HepG2 (cell line): Measurements from ENCODE around the gene HAPLN2. TPM values are rescaled to one million over a fixed set of nuclear protein-coding genes. Genes with fewer than 3 reads are reported as not detected.

Experiments
- ATAC-seq: fragments of 200-7000 bp; cut with Tn5 transposase; 3 replicates; pipeline ENCODE4 v1.9.1; 2020; ENCODE audit warnings: mild to moderate bottlenecking, moderate library complexity
- BruUV-seq: library from RNA; stranded (reverse); fragments of 400-500 nt; replicated peaks from 2 replicates; lab custom pipeline; 2021; lab: Mats Ljungman, UMichigan
- CTCF ChIA-PET: fragments of 300-600 bp; formaldehyde crosslinking; extraction: SDS; loops from one replicate; lab custom pipeline; 2021; ENCODE audit warnings: low total read pairs, inconsistent platforms, low intra/inter-chr PET ratio; lab: Yijun Ruan, JAX
- POLR2A ChIA-PET: fragments of 350-600 bp; sonication (Branson Sonifier 250); formaldehyde crosslinking; loops from one replicate; lab custom pipeline; 2020; ENCODE audit warnings: antibody characterized with exemption, inconsistent platforms; lab: Yijun Ruan, JAX
- DNase-seq: peaks from one replicate; pipeline ENCODE4 v3.0.0-alpha.2; 2015; ENCODE audit warnings: low spot score
- FAIRE-seq: peaks from 3 replicates; lab custom pipeline; 2011; peaks lifted over from hg19 to GRCh38; lab: Jason Lieb, UNC
- H2AFZ ChIP-seq: one replicate; pipeline ENCODE4 v1.6.1; 2011; ENCODE audit warnings: low read length, inconsistent platforms
- H3K27ac ChIP-seq: fragments of 300-600 bp; 3 replicates; pipeline ENCODE4 v1.8.0; 2011; ENCODE audit warnings: mixed run types, mild to moderate bottlenecking, mixed read lengths, low read length, inconsistent platforms; ENCODE audit not compliant: insufficient read depth; ENCODE audit errors: extremely low read length
- H3K27me3 ChIP-seq, 2 experiments: fragments of 200-600 bp in 1 of 2; 2 replicates in 1 of 2; 3 replicates in 1 of 2; pipeline versions ENCODE4 v1.6.0 to v1.8.0; 2011; ENCODE audit warnings: low read length in 2 of 2, mild to moderate bottlenecking in 2 of 2, moderate library complexity in 2 of 2, inconsistent platforms in 1 of 2; ENCODE audit not compliant: insufficient read depth in 2 of 2, control insufficient read depth in 1 of 2
- H3K36me3 ChIP-seq, 2 experiments: fragments of 200-600 bp in 1 of 2; replicated peaks in 1 of 2; 2 replicates in 1 of 2; 3 replicates in 1 of 2; pipeline versions ENCODE4 v1.5.1 to v1.8.0; 2011; ENCODE audit warnings: low read length in 2 of 2, inconsistent platforms in 1 of 2; ENCODE audit not compliant: insufficient read depth in 2 of 2, control insufficient read depth in 1 of 2
- H3K4me1 ChIP-seq: 2 replicates; pipeline ENCODE4 v1.5.1; 2012; ENCODE audit warnings: low read length, inconsistent platforms; ENCODE audit not compliant: insufficient read depth
- H3K4me2 ChIP-seq: 2 replicates; pipeline ENCODE4 v1.6.0; 2011; ENCODE audit warnings: low read depth, low read length, inconsistent platforms
- H3K4me3 ChIP-seq, 3 experiments: fragments of 200-600 bp in 1 of 3; sonication (generic), shearing (Covaris generic) in 1 of 3; replicated peaks in 1 of 3; 2 replicates each; pipeline ENCODE4 v1.5.1; 2011 to 2016; ENCODE audit warnings: low read length in 3 of 3, inconsistent platforms in 2 of 3, low read depth in 2 of 3, mild to moderate bottlenecking in 2 of 3, control low read depth in 1 of 3, mixed read lengths in 1 of 3; ENCODE audit not compliant: insufficient read depth in 1 of 3
- H3K79me2 ChIP-seq: one replicate; pipeline ENCODE4 v1.6.1; 2011; ENCODE audit warnings: low read length, inconsistent platforms; ENCODE audit not compliant: insufficient read depth
- H3K9ac ChIP-seq: 2 replicates; pipeline ENCODE4 v1.6.0; 2011; ENCODE audit warnings: mild to moderate bottlenecking, low read depth, low read length, inconsistent platforms; ENCODE audit not compliant: insufficient read depth
- H3K9me3 ChIP-seq: 2 replicates; pipeline ENCODE4 v1.5.1; 2012; ENCODE audit warnings: mild to moderate bottlenecking, low read length
- H4K20me1 ChIP-seq: 2 replicates; pipeline ENCODE4 v1.6.0; 2011; ENCODE audit warnings: inconsistent platforms, mild to moderate bottlenecking, low read length, moderate library complexity; ENCODE audit not compliant: insufficient read depth
- HDAC1 ChIP-seq: sonication (generic); formaldehyde crosslinking; IDR thresholded peaks from 2 replicates; pipeline ENCODE4 v1.5.1; 2020; ENCODE audit warnings: mild to moderate bottlenecking, missing genetic modification reagents
- PHF20 ChIP-seq: sonication (generic); formaldehyde crosslinking; IDR thresholded peaks from 2 replicates; pipeline ENCODE4 v1.5.0; 2020; ENCODE audit warnings: mild to moderate bottlenecking, missing genetic modification reagents
- SMC3 ChIP-seq: IDR thresholded peaks from 2 replicates; pipeline ENCODE4 v1.6.1; 2011; ENCODE audit warnings: low read length, improper control_type of control experiment
- STAG1 ChIP-seq: sonication (generic); formaldehyde crosslinking; IDR thresholded peaks from 2 replicates; pipeline ENCODE4 v1.4.0; 2020; ENCODE audit warnings: missing genetic modification reagents
- ZBTB1 ChIP-seq: sonication (generic); formaldehyde crosslinking; IDR thresholded peaks from 2 replicates; pipeline ENCODE4 v1.4.0; 2020; ENCODE audit warnings: missing genetic modification reagents, borderline replicate concordance
- ZBTB7B ChIP-seq: sonication (generic); formaldehyde crosslinking; IDR thresholded peaks from 2 replicates; pipeline ENCODE4 v1.4.0; 2020; ENCODE audit warnings: missing genetic modification reagents
- WGBS: methylation state at CpG from one replicate; pipeline ENCODE4 v1.1.6; 2017; ENCODE audit warnings: low lambda C conversion rate; 5-methylcytosine and 5-hydroxymethylcytosine counted together
- in situ Hi-C: cut with HindIII; loops from 2 replicates; pipeline ENCODE4 v1.10.0; 2017; ENCODE audit warnings: low pct_unique_long_range_greater_than_20kb; ENCODE audit not compliant: extremely low pct_ligation_motif_present
- intact Hi-C: fragments of 100-400 bp; cut with micrococcal nuclease; formaldehyde crosslinking; loops from one replicate; pipeline ENCODE4 v1.10.0; 2022; ENCODE audit not compliant: unreplicated experiment
- polyA plus RNA-seq, 8 experiments: library from polyadenylated mRNA; depleted of rRNA in 3 of 8; stranded (reverse) in 7 of 8; unstranded in 1 of 8; fragments of >200 nt; fragmentation: Illumina TruSeq in 4 of 8; extraction: Trizol in 4 of 8; gene quantifications; 2 replicates each; pipeline versions ENCODE4 v1.2.1 to v1.2.3, GENCODE V29; 2011 to 2016; ENCODE audit warnings: low read depth in 4 of 8, missing spikeins in 1 of 8, mixed read lengths in 1 of 8; ENCODE audit not compliant: insufficient read depth in 1 of 8
- total RNA-seq, 5 experiments: library from RNA; depleted of rRNA; stranded (reverse); fragments of >200 nt; fragmentation: Illumina TruSeq; extraction: Trizol; gene quantifications; 2 replicates each; pipeline ENCODE4 v1.2.3, GENCODE V29; 2016; ENCODE audit warnings: low read depth in 1 of 5
- TF ChIP-seq, protein P1 (sequence below): IDR thresholded peaks from 2 replicates; pipeline ENCODE4 v1.6.1; 2018; ENCODE audit warnings: missing genetic modification reagents
- TF ChIP-seq, protein P2 (sequence below): sonication (generic); formaldehyde crosslinking; IDR thresholded peaks from 2 replicates; pipeline ENCODE4 v1.4.0; 2020; ENCODE audit warnings: mild to moderate bottlenecking, missing genetic modification reagents
- TF ChIP-seq, protein P3 (sequence below): sonication (generic); formaldehyde crosslinking; IDR thresholded peaks from 2 replicates; pipeline ENCODE4 v1.5.0; 2020; ENCODE audit warnings: mild to moderate bottlenecking, missing genetic modification reagents, moderate library complexity

Gene HAPLN2
- total and polyA plus RNA-seq, 2 of the 13 experiments (the other 11 are each of a cell fraction or from before 2014, with no cell fraction given), result not detected

DNA sequence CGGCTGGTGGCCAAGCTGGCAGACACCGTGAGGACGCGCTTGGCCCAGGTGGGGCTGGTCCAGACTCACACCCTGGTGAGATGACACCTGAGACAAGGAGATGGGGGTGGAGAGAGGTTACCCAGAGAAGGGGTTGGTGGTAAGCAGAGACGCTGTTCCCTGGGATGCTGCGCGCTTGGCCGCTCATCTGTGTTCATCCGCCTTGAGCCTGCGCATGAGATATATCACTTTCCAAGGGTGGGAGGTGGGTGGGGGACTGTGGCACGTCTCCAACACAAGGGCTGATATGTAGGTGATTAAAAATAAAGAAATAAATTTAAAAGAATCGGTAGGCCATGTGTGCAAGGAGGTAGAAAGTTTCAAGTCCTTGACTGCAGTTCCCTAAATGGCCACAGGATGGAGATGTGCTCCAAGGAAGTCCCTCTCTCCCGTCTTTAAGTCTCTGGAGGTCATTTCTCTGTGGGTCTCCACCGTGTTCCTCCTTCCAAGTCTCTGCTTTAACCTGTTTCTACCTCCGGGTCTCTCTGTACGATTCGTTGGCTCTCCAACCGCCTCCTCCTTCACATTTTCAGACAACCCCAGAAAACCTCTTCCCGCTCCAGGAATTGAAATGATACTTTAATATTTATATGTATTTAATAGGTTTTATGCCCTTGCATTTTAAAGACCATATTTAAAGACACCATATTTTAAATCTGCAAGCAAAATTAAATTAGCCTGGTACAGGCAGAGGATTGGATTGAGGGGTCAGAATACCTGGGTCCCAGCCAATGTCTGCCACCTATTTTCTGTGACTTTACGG is 35.2 kb upstream of the HAPLN2 start:
- BruUV-seq, result no TSS peak
- POLR2A ChIA-PET, result no interaction called here
- Histone ChIP-seq H3K4me1 (0 out of 2 replicates have a peak, but pooled peaks cover 14% of the 10 kb centered on the region), H3K9ac (no peak overlapping the region), H4K20me1 (no peaks in the 10 kb centered on the region), H3K79me2 (no peaks in the 10 kb centered on the region), H3K4me2 (no peak overlapping the region), H2AFZ (no peak overlapping the region), H3K27ac (no peak overlapping the region), H3K36me3 (no peaks in the 10 kb centered on the region), H3K27me3 (peaks cover 6 to 39% of the 10 kb centered on the region in 2 experiments; a peak in 4 of 5 replicates), H3K9me3 (no peaks in the 10 kb centered on the region), H3K4me3 (no peak overlapping the region)
- FAIRE-seq (peak; percentile 87), DNase-seq (peak; percentile 40), ATAC-seq (no peak; the same call in 2 of the 3 replicates)
- in situ Hi-C loops (no loop called here), intact Hi-C loops (loop anchor here (1.0 to 5.0 kb wide), 3 partner anchors 24 to 128 kb away; partner anchors contain the start of gene MEF2D)
- TF ChIP-seq PHF20 (CRISPR knock-in tag) (0 out of 2 replicates have a peak, but pooled peaks have one; percentile 19), ZBTB7B (CRISPR knock-in tag) (no peak), ZBTB1 (CRISPR knock-in tag) (no peak), HDAC1 (no peak), STAG1 (CRISPR knock-in tag) (peak; percentile 72), SMC3 (peak; percentile 47; the same call in 1 of the 2 replicates)
- TF ChIP-seq, protein P1, sequence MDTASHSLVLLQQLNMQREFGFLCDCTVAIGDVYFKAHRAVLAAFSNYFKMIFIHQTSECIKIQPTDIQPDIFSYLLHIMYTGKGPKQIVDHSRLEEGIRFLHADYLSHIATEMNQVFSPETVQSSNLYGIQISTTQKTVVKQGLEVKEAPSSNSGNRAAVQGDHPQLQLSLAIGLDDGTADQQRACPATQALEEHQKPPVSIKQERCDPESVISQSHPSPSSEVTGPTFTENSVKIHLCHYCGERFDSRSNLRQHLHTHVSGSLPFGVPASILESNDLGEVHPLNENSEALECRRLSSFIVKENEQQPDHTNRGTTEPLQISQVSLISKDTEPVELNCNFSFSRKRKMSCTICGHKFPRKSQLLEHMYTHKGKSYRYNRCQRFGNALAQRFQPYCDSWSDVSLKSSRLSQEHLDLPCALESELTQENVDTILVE (CRISPR knock-in tag), result no peak
- TF ChIP-seq, protein P2, sequence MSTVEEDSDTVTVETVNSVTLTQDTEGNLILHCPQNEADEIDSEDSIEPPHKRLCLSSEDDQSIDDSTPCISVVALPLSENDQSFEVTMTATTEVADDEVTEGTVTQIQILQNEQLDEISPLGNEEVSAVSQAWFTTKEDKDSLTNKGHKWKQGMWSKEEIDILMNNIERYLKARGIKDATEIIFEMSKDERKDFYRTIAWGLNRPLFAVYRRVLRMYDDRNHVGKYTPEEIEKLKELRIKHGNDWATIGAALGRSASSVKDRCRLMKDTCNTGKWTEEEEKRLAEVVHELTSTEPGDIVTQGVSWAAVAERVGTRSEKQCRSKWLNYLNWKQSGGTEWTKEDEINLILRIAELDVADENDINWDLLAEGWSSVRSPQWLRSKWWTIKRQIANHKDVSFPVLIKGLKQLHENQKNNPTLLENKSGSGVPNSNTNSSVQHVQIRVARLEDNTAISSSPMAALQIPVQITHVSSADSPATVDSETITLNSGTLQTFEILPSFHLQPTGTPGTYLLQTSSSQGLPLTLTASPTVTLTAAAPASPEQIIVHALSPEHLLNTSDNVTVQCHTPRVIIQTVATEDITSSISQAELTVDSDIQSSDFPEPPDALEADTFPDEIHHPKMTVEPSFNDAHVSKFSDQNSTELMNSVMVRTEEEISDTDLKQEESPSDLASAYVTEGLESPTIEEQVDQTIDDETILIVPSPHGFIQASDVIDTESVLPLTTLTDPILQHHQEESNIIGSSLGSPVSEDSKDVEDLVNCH, result no peak
- TF ChIP-seq, protein P3, sequence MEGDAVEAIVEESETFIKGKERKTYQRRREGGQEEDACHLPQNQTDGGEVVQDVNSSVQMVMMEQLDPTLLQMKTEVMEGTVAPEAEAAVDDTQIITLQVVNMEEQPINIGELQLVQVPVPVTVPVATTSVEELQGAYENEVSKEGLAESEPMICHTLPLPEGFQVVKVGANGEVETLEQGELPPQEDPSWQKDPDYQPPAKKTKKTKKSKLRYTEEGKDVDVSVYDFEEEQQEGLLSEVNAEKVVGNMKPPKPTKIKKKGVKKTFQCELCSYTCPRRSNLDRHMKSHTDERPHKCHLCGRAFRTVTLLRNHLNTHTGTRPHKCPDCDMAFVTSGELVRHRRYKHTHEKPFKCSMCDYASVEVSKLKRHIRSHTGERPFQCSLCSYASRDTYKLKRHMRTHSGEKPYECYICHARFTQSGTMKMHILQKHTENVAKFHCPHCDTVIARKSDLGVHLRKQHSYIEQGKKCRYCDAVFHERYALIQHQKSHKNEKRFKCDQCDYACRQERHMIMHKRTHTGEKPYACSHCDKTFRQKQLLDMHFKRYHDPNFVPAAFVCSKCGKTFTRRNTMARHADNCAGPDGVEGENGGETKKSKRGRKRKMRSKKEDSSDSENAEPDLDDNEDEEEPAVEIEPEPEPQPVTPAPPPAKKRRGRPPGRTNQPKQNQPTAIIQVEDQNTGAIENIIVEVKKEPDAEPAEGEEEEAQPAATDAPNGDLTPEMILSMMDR (CRISPR knock-in tag), result peak; percentile 76
- CTCF ChIA-PET, result interaction anchor here (0.6 to 5.8 kb wide), 3 partner anchors 24 to 128 kb away, joined by 3 to 86 read pairs (median 7); no protein-coding TSS in a partner anchor
- WGBS, result 59% methylated on average over 20 of the region's 20 CpGs
